Erythroblast (primary cell): ENCODE results near the gene CDRT15L2.
"Not testable (repeated sequence)": the region's sequence is repeated elsewhere in the genome, so short reads cannot be mapped to it uniquely, and the experiment has no call there.

ENCODE experiments used
- GATA1 ChIP-seq: IDR thresholded peaks from 2 replicates; pipeline ENCODE4 v1.6.1; 2011; ENCODE audit warnings: low read depth, mild to moderate bottlenecking, control low read depth, low read length, moderate library complexity
- POLR2A ChIP-seq: IDR thresholded peaks from 2 replicates; pipeline ENCODE4 v1.6.1; 2011; ENCODE audit warnings: mild to moderate bottlenecking, low read length

- not testable (repeated sequence) for TF ChIP-seq POLR2A, GATA1
Observed at GRCh38 chr17:20555135-20556010, 24.2 kb upstream of the CDRT15L2 start.
